Hematopoietic multipotent progenitor cell treated with erythropoietin and hydrocortisone succinate and interleukin-3 and kit ligand, for 15 days (in vitro differentiated cells): ENCODE data around the gene CISD3.

Source experiments
- DNase-seq: peaks from one replicate; pipeline ENCODE4 v3.0.0-alpha.2; 2015; ENCODE audit warnings: low spot score

The CISD3 gene

GRCh38 chr17:38779965-38780752 lies 50.0 kb downstream of the CISD3 start:
- no peak for DNase-seq

GRCh38 chr17:38783227-38783626 lies 53.1 kb downstream of the CISD3 start:
- no peak for DNase-seq
